ENCODE data around the gene PSMC3. TPM values are rescaled to one million over a fixed set of nuclear protein-coding genes. Genes with fewer than 3 reads are reported as not detected.

Gene PSMC3
- total RNA-seq, 1 experiment from 2014 or later: 275 TPM

- no peak for ATAC-seq
- TF ChIP-seq EZH2phosphoT487 (IDR thresholded peaks at IDR 0.05; ENCODE audit: borderline replicate concordance, low read length): no peak
- no peak for TF ChIP-seq CTCF (conservative IDR thresholded peaks at IDR 0.05; ENCODE audit: low read depth, low read length)
- TF ChIP-seq EZH2 (IDR thresholded peaks at IDR 0.05; ENCODE audit: low read length, unreplicated experiment): no peak
- no peaks in the 10 kb centered on the region for H3K27me3 ChIP-seq (ENCODE audit: low read length)
These were observed 34.4 kb downstream of the PSMC3 start for GRCh38 chr11:47391711-47392432.

GRCh38 chr11:47391077-47391583 is 35.1 kb downstream of the PSMC3 start:
- Histone ChIP-seq H3K9ac (ENCODE audit: low read length) (no peak overlapping the region), H3K79me2 (ENCODE audit: low read length) (no peaks in the 10 kb centered on the region), H3K4me1 (ENCODE audit: insufficient read depth, low read length) (no peaks in the 10 kb centered on the region), H3K27me3 (ENCODE audit: low read length) (no peaks in the 10 kb centered on the region), H3K4me2 (ENCODE audit: low read length) (no peak overlapping the region), H3F3A (ENCODE audit: low read length, unreplicated experiment) (no peaks in the 10 kb centered on the region), H3K36me3 (ENCODE audit: low read depth, low read length) (no peaks in the 10 kb centered on the region), H3K4me3 (ENCODE audit: low read length) (no peak overlapping the region), H4K20me1 (ENCODE audit: low read length) (no peaks in the 10 kb centered on the region), H3K27ac (ENCODE audit: low read length) (no peak overlapping the region), H3K9me3 (ENCODE audit: low read length) (no peaks in the 10 kb centered on the region), H2AFZ (ENCODE audit: low read length) (no peak overlapping the region), H3K9me2 (replicated peaks; ENCODE audit: low read length) (no peaks in the 10 kb centered on the region)
- ATAC-seq (no peak), DNase-seq (no peak)
- intact Hi-C loops (cut with micrococcal nuclease): no loop called here
- no peak for TF ChIP-seq CTCF (conservative IDR thresholded peaks at IDR 0.05; ENCODE audit: low read depth, low read length)
- TF ChIP-seq EZH2phosphoT487 (IDR thresholded peaks at IDR 0.05; ENCODE audit: borderline replicate concordance, low read length): no peak
- no peak for TF ChIP-seq EZH2 (IDR thresholded peaks at IDR 0.05; ENCODE audit: low read length, unreplicated experiment)
- BruUV-seq (replicated peaks): no TSS peak
- CTCF ChIA-PET: no interaction called here
- POLR2A ChIA-PET (ENCODE audit: unreplicated experiment): no interaction called here

More at GRCh38 chr11:47391711-47392432, 34.4 kb downstream of the PSMC3 start:
- Histone ChIP-seq H2AFZ (ENCODE audit: low read length) (no peak overlapping the region), H3K4me3 (ENCODE audit: low read length) (no peak overlapping the region), H3K9ac (ENCODE audit: low read length) (no peak overlapping the region), H3K9me3 (ENCODE audit: low read length) (no peaks in the 10 kb centered on the region), H3K4me2 (ENCODE audit: low read length) (no peak overlapping the region), H3F3A (ENCODE audit: low read length, unreplicated experiment) (no peaks in the 10 kb centered on the region), H3K79me2 (ENCODE audit: low read length) (no peaks in the 10 kb centered on the region), H3K9me2 (replicated peaks; ENCODE audit: low read length) (no peaks in the 10 kb centered on the region), H3K27ac (ENCODE audit: low read length) (no peak overlapping the region), H4K20me1 (ENCODE audit: low read length) (no peaks in the 10 kb centered on the region), H3K4me1 (ENCODE audit: insufficient read depth, low read length) (no peaks in the 10 kb centered on the region), H3K36me3 (ENCODE audit: low read depth, low read length) (no peaks in the 10 kb centered on the region)
- POLR2A ChIA-PET (ENCODE audit: unreplicated experiment): interaction anchor here (0.6 kb wide), 1 partner anchor 22 kb away, joined by 8 read pairs; no protein-coding TSS in a partner anchor
- CTCF ChIA-PET: no interaction called here
- intact Hi-C loops (cut with micrococcal nuclease): no loop called here
- no peak for DNase-seq
- BruUV-seq (replicated peaks): no TSS peak

- intact Hi-C loops (cut with micrococcal nuclease): no loop called here
- CTCF ChIA-PET: no interaction called here
- Histone ChIP-seq H3K9ac (ENCODE audit: low read length) (no peak overlapping the region), H3K4me2 (ENCODE audit: low read length) (no peak overlapping the region), H3K27ac (ENCODE audit: low read length) (no peak overlapping the region), H3K9me2 (replicated peaks; ENCODE audit: low read length) (no peaks in the 10 kb centered on the region), H3K27me3 (ENCODE audit: low read length) (no peaks in the 10 kb centered on the region), H3K4me1 (ENCODE audit: insufficient read depth, low read length) (no peaks in the 10 kb centered on the region), H3K36me3 (ENCODE audit: low read depth, low read length) (no peaks in the 10 kb centered on the region), H3F3A (ENCODE audit: low read length, unreplicated experiment) (no peaks in the 10 kb centered on the region), H4K20me1 (ENCODE audit: low read length) (no peaks in the 10 kb centered on the region), H3K79me2 (ENCODE audit: low read length) (no peaks in the 10 kb centered on the region), H3K4me3 (ENCODE audit: low read length) (no peak overlapping the region), H2AFZ (ENCODE audit: low read length) (no peak overlapping the region), H3K9me3 (ENCODE audit: low read length) (no peaks in the 10 kb centered on the region)
- POLR2A ChIA-PET (ENCODE audit: unreplicated experiment): no interaction called here
- TF ChIP-seq EZH2phosphoT487 (IDR thresholded peaks at IDR 0.05; ENCODE audit: borderline replicate concordance, low read length) (no peak), CTCF (conservative IDR thresholded peaks at IDR 0.05; ENCODE audit: low read depth, low read length) (no peak), EZH2 (IDR thresholded peaks at IDR 0.05; ENCODE audit: low read length, unreplicated experiment) (no peak)
- no TSS peak for BruUV-seq (replicated peaks)
- ATAC-seq (no peak), DNase-seq (no peak)
These were observed 35.8 kb downstream of the PSMC3 start for GRCh38 chr11:47390422-47390760.
